Mucosa of rectum (tissue), 2 donors: ENCODE data around the gene KRT15.

ENCODE experiments used
- H3K27ac ChIP-seq, 2 donors: one replicate each; pipeline ENCODE4 v1.7.0; 2013; ENCODE audit warnings: inconsistent platforms in 2 of 2, low read depth in 2 of 2, low read length in 2 of 2
- H3K27me3 ChIP-seq, 2 donors: one replicate each; pipeline ENCODE4 v1.7.0; 2013; ENCODE audit warnings: low read length in 2 of 2; ENCODE audit not compliant: control insufficient read depth in 2 of 2, insufficient read depth in 2 of 2
- H3K36me3 ChIP-seq, 2 donors: one replicate each; pipeline ENCODE4 v1.7.0; 2013; ENCODE audit warnings: low read length in 2 of 2; ENCODE audit not compliant: control insufficient read depth in 2 of 2, insufficient read depth in 2 of 2
- H3K4me1 ChIP-seq, 2 donors: one replicate each; pipeline ENCODE4 v1.7.0; 2013; ENCODE audit warnings: low read length in 2 of 2, mild to moderate bottlenecking in 1 of 2; ENCODE audit not compliant: control insufficient read depth in 2 of 2, insufficient read depth in 2 of 2
- H3K4me3 ChIP-seq, 2 donors: one replicate each; pipeline ENCODE4 v1.7.0; 2013; ENCODE audit warnings: low read length in 2 of 2
- H3K9ac ChIP-seq, 2 donors: one replicate each; pipeline ENCODE4 v1.7.0; 2013; ENCODE audit warnings: low read length in 2 of 2, low read depth in 1 of 2, mild to moderate bottlenecking in 1 of 2
- H3K9me3 ChIP-seq, 2 donors: one replicate each; pipeline ENCODE4 v1.7.0; 2013; ENCODE audit warnings: low read length in 2 of 2; ENCODE audit not compliant: control insufficient read depth in 2 of 2
- donor health status: healthy.
- donor health status: Normal muscosa, but diverticular disease.

KRT15 gene

DNA sequence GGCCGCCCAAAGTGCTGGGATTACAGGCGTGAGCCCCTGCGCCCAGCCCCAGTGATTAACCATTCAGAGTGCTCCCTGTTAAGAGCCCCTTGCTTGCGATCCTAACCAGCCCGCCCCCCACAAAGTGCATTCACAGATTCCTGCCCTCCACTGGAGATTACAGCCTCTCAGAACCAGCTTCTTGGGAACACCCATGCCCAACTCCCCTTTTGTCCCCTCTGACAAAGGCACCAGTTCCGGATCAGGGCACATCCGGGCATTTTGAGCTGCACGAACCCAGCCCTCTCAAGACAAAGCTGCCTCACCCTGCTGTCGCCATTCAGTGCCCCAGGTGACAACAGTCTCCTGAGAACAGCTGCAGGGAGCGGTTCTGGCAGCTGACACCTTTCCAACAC, 10.3 kb upstream of the KRT15 start:
- Histone ChIP-seq H3K27ac (peak overlapping the region; percentile 92 to 97), H3K9ac (peak overlapping the region; percentile 15 to 99), H3K9me3 (no peaks in the 10 kb centered on the region), H3K4me1 (peaks cover 17 to 41% of the 10 kb centered on the region in 2 donors), H3K27me3 (peaks cover 7 to 11% of the 10 kb centered on the region in 2 donors), H3K4me3 (peak overlapping the region; percentile 48 to 93), H3K36me3 (peaks cover 4 to 14% of the 10 kb centered on the region in 2 donors)

DNA sequence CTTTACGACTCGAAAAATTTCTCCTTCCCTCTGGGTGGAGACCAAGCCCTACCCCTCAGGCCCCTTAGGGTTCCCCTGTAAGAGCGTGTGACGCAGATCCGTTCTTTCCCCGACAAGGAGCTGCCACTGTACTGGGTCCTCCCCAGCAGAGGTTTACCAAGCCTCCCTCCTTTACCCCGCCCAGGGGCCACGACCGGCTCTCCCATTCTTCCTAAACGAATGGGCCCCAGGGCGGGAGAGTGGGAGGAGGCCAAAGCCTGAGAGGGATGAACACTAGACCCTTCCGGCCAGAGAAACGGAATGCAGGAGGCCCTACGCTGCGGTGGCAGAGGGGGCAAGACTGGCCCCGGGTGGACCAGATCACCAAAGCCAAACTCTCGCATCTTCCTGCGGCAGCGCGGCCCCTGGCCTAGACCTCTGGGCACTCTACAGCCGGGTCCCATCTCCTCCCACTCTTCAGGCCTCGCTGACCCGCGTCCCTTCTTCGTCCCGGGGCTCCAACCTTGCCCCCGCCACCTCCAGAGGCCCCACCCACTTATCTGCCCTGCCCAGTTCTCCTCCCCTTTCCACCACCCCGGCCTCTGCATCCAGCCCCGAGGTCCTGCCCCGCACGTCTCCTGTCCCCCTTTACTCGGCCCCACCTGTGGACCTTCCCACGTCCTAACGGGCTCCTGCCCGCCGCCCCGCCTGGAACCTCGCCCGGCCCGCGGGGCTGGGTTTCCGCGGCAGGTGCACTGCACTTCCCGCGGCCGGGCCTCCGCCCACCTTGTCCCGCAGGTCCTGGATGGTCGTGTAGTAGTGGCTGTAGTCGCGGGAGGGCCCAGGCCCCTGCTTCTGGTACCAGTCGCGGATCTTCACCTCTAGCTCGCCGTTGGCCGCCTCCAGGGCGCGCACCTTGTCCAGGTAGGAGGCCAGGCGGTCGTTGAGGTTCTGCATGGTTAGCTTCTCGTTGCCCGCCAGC, 8.7 kb upstream of the KRT15 start:
- Histone ChIP-seq H3K36me3 (peaks cover 7 to 27% of the 10 kb centered on the region in 2 donors), H3K9me3 (no peaks in the 10 kb centered on the region), H3K9ac (peak overlapping the region; percentile 77 to 99), H3K4me3 (peak overlapping the region; percentile 59 to 93), H3K4me1 (peaks cover 31 to 57% of the 10 kb centered on the region in 2 donors), H3K27me3 (peaks cover 7 to 11% of the 10 kb centered on the region in 2 donors), H3K27ac (peak overlapping the region; percentile 92 to 97)

DNA sequence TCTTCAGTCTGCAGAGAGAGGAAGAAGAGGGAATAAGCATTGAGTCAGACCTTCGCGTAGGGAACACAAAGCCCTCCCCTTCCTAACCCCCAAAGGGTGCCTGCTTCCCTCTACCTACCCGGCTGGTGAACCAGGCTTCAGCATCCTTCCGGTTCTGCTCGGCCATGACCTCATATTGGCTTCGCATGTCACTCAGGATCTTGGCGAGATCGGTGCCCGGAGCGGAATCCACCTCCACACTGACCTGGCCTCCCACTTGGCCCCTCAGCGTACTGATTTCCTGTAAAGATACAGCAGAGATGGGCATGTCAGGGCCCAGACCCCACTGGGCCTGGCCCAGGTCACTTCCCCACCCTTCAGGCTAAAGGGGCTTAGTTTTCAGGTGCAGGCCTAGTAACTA, 5.6 kb upstream of the KRT15 start:
- Histone ChIP-seq H3K9ac (peak overlapping the region in 1 of 2 donors; percentile 75), H3K4me3 (peak overlapping the region in 1 of 2 donors; percentile 48), H3K27ac (peak overlapping the region in 1 of 2 donors; percentile 90), H3K9me3 (no peaks in the 10 kb centered on the region), H3K4me1 (peaks cover 40 to 60% of the 10 kb centered on the region in 2 donors), H3K36me3 (peaks cover 7 to 27% of the 10 kb centered on the region in 2 donors), H3K27me3 (peaks cover 0 to 11% of the 10 kb centered on the region in 2 donors)

DNA sequence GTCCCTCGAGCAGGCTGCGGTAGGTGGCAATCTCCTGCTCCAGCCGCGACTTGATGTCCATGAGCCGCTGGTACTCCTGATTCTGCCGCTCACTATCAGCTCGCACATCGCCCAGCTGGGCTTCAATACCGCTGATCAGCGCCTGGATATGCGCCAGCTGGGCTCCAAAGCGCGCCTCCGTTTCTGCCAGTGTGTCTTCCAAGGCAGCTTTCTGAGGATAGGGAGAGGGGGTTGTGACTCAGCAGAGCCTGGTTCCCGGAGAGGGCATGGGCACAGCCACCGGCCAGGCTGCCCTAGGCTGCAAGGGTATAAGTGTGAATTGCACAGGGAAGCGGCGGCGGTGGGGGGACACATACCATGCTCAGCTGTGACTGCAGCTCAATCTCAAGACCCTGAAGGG, 5.1 kb upstream of the KRT15 start:
- Histone ChIP-seq H3K4me3 (peak overlapping the region in 1 of 2 donors; percentile 48), H3K27ac (peak overlapping the region in 1 of 2 donors; percentile 90)

DNA sequence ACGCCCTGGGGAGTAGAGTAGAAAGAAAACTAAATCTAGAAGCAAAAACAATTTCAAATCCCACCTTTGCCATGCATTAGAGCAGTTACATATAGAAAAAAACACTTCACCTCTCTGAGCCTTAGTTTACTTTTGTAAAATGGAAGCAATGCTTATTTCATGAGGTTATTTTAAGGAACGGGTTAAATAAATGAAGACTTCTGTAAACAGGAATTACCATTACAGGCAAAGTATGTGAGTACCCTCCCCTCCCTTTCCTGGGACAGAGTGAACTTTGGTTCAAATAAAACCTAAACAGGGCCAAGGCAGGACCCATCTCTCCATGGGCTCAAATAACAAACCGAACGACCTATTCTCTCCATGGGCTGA, 4.5 kb upstream of the KRT15 start:
- peak overlapping the region in 1 of 2 donors; percentile 75 for H3K9ac ChIP-seq
- no peak overlapping the region for H3K4me3 ChIP-seq
- H3K9me3 ChIP-seq = no peaks in the 10 kb centered on the region
- peaks cover 0 to 11% of the 10 kb centered on the region in 2 donors for H3K27me3 ChIP-seq
- H3K36me3 ChIP-seq = peaks cover 7 to 27% of the 10 kb centered on the region in 2 donors
- H3K4me1 ChIP-seq = peaks cover 39 to 56% of the 10 kb centered on the region in 2 donors
- H3K27ac ChIP-seq = peak overlapping the region in 1 of 2 donors; percentile 90

More for the DNA sequence above, 5.1 kb upstream of the KRT15 start:
- Histone ChIP-seq H3K27me3 (peaks cover 0 to 11% of the 10 kb centered on the region in 2 donors), H3K36me3 (peaks cover 7 to 27% of the 10 kb centered on the region in 2 donors), H3K4me1 (peaks cover 39 to 56% of the 10 kb centered on the region in 2 donors), H3K9me3 (no peaks in the 10 kb centered on the region), H3K9ac (peak overlapping the region in 1 of 2 donors; percentile 75)

DNA sequence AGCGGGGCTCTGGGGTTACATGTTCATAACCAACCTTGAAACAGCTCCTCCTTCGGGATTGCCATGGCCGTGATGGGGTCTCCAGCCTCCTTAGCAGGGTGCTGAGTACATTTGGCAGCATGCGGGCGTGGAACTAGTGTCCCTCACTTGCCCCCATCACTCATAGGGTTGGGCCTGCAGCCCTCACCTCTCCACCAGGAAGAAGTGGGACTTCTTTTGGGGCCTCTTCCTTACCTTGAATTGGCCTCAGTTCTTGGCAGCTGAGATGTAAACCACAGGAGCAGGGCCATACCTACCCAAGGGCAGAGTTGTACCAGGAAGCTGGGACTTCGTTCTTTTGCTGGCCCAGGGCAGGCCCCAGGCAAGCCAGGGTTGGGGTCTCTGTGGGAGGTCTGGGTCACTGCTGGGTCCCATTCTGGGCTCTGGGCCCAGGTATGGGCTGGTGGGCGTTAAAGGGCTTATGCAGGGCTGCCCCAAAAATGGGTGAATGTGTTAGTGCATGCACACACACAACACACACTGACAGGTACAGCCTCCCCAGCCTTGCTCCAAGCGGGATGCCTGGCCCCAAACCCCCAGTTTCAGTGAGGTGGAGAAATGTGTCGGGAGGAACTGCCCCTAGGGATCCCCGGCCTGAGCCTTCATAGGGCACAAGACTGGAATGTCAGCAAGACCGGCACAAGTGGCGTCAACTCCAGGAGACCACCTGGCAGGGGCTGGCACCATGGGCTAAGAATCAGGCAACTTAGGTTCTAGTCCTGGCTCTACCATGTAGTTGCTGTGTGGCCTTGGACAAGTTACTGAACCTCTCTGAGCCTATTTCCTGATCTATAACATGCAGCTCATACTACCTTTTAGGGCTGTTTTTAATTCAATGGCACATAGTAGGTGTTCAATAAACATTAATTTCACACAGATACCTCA, 3.9 kb upstream of the KRT15 start:
- no peaks in the 10 kb centered on the region for H3K9me3 ChIP-seq
- H3K36me3 ChIP-seq = peaks cover 7 to 27% of the 10 kb centered on the region in 2 donors
- H3K4me3 ChIP-seq = peak overlapping the region in 1 of 2 donors; percentile 10
- peak overlapping the region; percentile 83 to 90 for H3K27ac ChIP-seq
- H3K27me3 ChIP-seq = peaks cover 0 to 5% of the 10 kb centered on the region in 2 donors
- H3K4me1 ChIP-seq = peaks cover 39 to 56% of the 10 kb centered on the region in 2 donors
- peak overlapping the region; percentile 26 to 75 for H3K9ac ChIP-seq

DNA sequence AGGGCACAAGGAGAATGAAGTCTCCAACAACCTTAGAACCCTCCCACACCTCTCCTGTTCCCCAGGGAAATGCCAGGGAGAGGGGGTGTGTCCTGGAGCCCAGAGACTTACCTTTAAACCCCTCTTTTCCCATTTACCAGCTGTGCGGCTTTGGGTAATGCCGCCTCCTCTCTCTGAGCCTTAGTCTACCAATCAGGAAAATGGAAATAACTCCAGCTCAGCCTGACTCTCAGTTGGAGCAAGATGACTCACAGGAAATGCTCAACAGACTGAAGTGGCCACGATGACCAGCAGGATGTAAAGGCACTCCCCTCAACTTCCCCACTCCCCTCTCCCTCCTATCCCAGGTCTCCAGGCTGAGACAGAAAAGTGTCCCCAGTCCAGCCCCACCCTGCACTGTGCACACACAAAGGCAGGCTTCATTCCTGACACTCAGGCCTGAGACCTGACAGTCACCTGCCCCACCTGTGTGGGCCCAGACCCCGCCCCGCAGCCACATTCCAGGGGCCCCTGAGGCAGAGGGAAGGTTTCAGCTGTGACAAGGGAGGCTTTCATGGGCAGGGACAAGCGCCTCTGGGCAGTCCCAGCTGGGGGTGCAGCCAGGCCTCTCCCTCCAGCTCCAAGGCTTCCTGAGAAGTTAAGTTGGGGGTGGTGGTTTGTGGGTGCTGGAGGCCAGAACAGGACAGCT, 3.0 kb upstream of the KRT15 start:
- no peaks in the 10 kb centered on the region for H3K27me3 ChIP-seq

DNA sequence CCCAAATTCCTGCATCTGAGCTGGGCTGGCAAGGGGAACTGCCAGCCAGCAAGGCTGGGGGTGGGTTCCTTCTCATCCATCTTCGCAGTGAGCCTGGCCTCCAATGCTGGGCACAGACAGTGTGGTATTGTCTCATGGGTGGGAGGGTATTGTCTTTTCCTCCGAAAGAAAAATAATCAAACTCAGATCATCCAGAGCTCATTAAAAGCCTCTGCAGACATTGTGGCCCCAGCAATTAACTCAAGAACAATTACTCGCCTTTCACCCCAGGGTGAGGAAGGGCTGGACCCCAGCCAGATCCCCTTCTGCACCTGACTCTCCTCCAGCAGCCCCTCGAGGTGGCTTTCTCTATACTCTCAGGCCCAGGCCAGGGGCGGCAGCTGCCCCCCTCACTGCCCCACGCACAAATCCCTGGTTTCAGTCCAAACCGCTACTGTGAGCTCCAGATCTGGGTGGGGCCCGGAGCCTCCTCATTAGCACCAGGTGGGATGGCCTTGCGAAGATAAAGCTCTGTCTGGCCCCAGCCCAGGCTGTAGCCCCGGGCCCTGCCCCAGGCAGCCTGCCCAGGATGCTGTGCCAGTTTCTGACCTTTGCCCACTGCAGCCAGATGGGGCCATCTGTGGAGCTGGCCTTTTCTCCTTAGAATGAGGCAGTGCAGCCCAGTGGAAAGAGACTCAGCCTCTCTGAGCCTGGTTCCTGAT, 2.3 kb upstream of the KRT15 start:
- Histone ChIP-seq H3K36me3 (peaks cover 7 to 27% of the 10 kb centered on the region in 2 donors), H3K4me1 (peaks cover 36 to 53% of the 10 kb centered on the region in 2 donors), H3K27ac (peak overlapping the region; percentile 83 to 90), H3K4me3 (peak overlapping the region in 1 of 2 donors; percentile 13), H3K27me3 (no peaks in the 10 kb centered on the region), H3K9me3 (no peaks in the 10 kb centered on the region), H3K9ac (peak overlapping the region; percentile 66 to 75)

More for the DNA sequence above, 3.0 kb upstream of the KRT15 start:
- H3K27ac ChIP-seq = peak overlapping the region; percentile 83 to 90
- peaks cover 38 to 56% of the 10 kb centered on the region in 2 donors for H3K4me1 ChIP-seq
- H3K4me3 ChIP-seq = peak overlapping the region; percentile 5 to 13
- H3K9ac ChIP-seq = peak overlapping the region; percentile 66 to 75
- H3K9me3 ChIP-seq = no peaks in the 10 kb centered on the region
- peaks cover 7 to 27% of the 10 kb centered on the region in 2 donors for H3K36me3 ChIP-seq
